B cell (primary cell): Measurements from ENCODE around the gene DPH6. TPM values are rescaled to one million over a fixed set of nuclear protein-coding genes. Genes with fewer than 3 reads are reported as not detected.

ENCODE experiments used
- ATAC-seq: fragments of 200-7000 bp; cut with Tn5 transposase; one replicate; pipeline ENCODE4 v1.10.0; 2021; ENCODE audit warnings: low read depth, mild to moderate bottlenecking, moderate number of reproducible peaks, moderate library complexity
- CTCF ChIA-PET: fragments of 350-600 bp; sonication (Branson Sonifier 250); formaldehyde crosslinking; loops from one replicate; lab custom pipeline; 2021; ENCODE audit warnings: antibody characterized with exemption, inconsistent platforms; lab: Charles Lee
- POLR2A ChIA-PET: fragments of 350-600 bp; sonication (Branson Sonifier 250); formaldehyde crosslinking; loops from one replicate; lab custom pipeline; 2021; ENCODE audit warnings: antibody characterized with exemption; lab: Charles Lee
- DNase-seq: peaks from one replicate; pipeline ENCODE4 v3.0.0; 2013
- H2AFZ ChIP-seq: 2 replicates; pipeline ENCODE4 v1.6.1; 2012; ENCODE audit warnings: mild to moderate bottlenecking, low read depth, low read length; ENCODE audit not compliant: insufficient read depth, poor library complexity, severe bottlenecking
- H3K27ac ChIP-seq, 2 donors: 1 replicate in 1 of 2; 2 replicates in 1 of 2; pipeline ENCODE4 v1.5.1; 2012 to 2013; ENCODE audit warnings: low read length in 2 of 2, mild to moderate bottlenecking in 2 of 2, moderate library complexity in 1 of 2
- H3K27me3 ChIP-seq, 4 experiments: fragments of 200-600 bp in 1 of 4; sonication (generic) in 1 of 4; replicated peaks in 1 of 4; 1 replicate in 2 of 4; 2 replicates in 2 of 4; pipeline versions ENCODE4 v1.6.1 to v1.7.0; 2013 to 2016; ENCODE audit warnings: low read length in 3 of 4, mild to moderate bottlenecking in 2 of 4, mixed read lengths in 1 of 4, moderate library complexity in 1 of 4; ENCODE audit not compliant: insufficient read depth in 4 of 4, control insufficient read depth in 3 of 4; ENCODE audit errors: control extremely low read depth in 1 of 4
- H3K36me3 ChIP-seq, 2 experiments: replicated peaks in 1 of 2; 1 replicate in 1 of 2; 2 replicates in 1 of 2; pipeline versions ENCODE4 v1.6.1 to v1.7.1; 2013; ENCODE audit warnings: low read length in 1 of 2; ENCODE audit not compliant: insufficient read depth in 2 of 2, control insufficient read depth in 1 of 2; ENCODE audit errors: control extremely low read depth in 1 of 2, extremely low read depth in 1 of 2
- H3K4me1 ChIP-seq, 2 donors: fragments of 200-600 bp in 1 of 2; sonication (generic) in 1 of 2; 1 replicate in 1 of 2; 2 replicates in 1 of 2; pipeline versions ENCODE4 v1.5.1 to v1.6.1; 2013 to 2017; ENCODE audit warnings: low read length in 2 of 2; ENCODE audit not compliant: control insufficient read depth in 2 of 2, insufficient read depth in 2 of 2
- H3K4me2 ChIP-seq: replicated peaks from 2 replicates; pipeline ENCODE3; 2012; ENCODE audit warnings: mild to moderate bottlenecking, low read depth, low read length; ENCODE audit not compliant: poor library complexity, severe bottlenecking
- H3K4me3 ChIP-seq, 5 experiments: fragments of 200-600 bp in 1 of 5; sonication (generic) in 1 of 5; 1 replicate in 3 of 5; 2 replicates in 2 of 5; pipeline versions ENCODE4 v1.5.1 to v1.7.0; 2011 to 2016; ENCODE audit warnings: low read length in 4 of 5, mild to moderate bottlenecking in 4 of 5, low read depth in 2 of 5, control low read depth in 1 of 5, moderate library complexity in 1 of 5; ENCODE audit not compliant: insufficient read depth in 1 of 5; ENCODE audit errors: control extremely low read depth in 1 of 5, extremely low read depth in 1 of 5
- H3K79me2 ChIP-seq: fragments of 200-600 bp; sonication (generic); one replicate; pipeline ENCODE4 v1.6.0; 2016; ENCODE audit warnings: low read length; ENCODE audit not compliant: control insufficient read depth, insufficient read depth
- H3K9ac ChIP-seq: fragments of 200-600 bp; sonication (generic); 2 replicates; pipeline ENCODE4 v1.6.1; 2017; ENCODE audit warnings: mild to moderate bottlenecking, low read length, moderate library complexity
- H3K9me3 ChIP-seq, 3 donors: one replicate each; pipeline versions ENCODE4 v1.6.1 to v1.7.1; 2013; ENCODE audit warnings: low read length in 2 of 3; ENCODE audit not compliant: control insufficient read depth in 2 of 3, insufficient read depth in 1 of 3; ENCODE audit errors: control extremely low read depth in 1 of 3
- H4K20me1 ChIP-seq: 2 replicates; pipeline ENCODE4 v1.6.0; 2012; ENCODE audit warnings: mild to moderate bottlenecking, low read length; ENCODE audit not compliant: insufficient read depth, control insufficient read depth, poor library complexity, severe bottlenecking
- H3K27ac Mint-ChIP-seq: one replicate; pipeline ENCODE4 v1.8.0; 2021; ENCODE audit warnings: mixed read lengths
- H3K27me3 Mint-ChIP-seq: one replicate; pipeline ENCODE4 v1.8.0; 2021; ENCODE audit warnings: mixed read lengths
- H3K4me1 Mint-ChIP-seq: one replicate; pipeline ENCODE4 v1.8.0; 2021; ENCODE audit warnings: mixed read lengths
- H3K4me3 Mint-ChIP-seq: one replicate; pipeline ENCODE4 v1.8.0; 2021; ENCODE audit warnings: mixed read lengths
- H3K9me3 Mint-ChIP-seq: one replicate; pipeline ENCODE4 v1.8.0; 2022; ENCODE audit warnings: mixed read lengths; ENCODE audit not compliant: insufficient read depth
- EZH2 ChIP-seq: IDR thresholded peaks from 2 replicates; pipeline ENCODE4 v1.6.1; 2012; ENCODE audit warnings: borderline replicate concordance, low read depth, mild to moderate bottlenecking, moderate library complexity, low read length; ENCODE audit not compliant: insufficient read depth, poor library complexity, severe bottlenecking
- WGBS: methylation state at CpG from one replicate; pipeline ENCODE4 v1.1.5; 2013; ENCODE audit warnings: missing lambda C conversion rate; ENCODE audit not compliant: insufficient coverage; 5-methylcytosine and 5-hydroxymethylcytosine counted together
- intact Hi-C: fragments of 100-400 bp; cut with micrococcal nuclease; formaldehyde crosslinking; loops from one replicate; pipeline ENCODE4 v1.10.0; 2022
- polyA plus RNA-seq: library from polyadenylated mRNA; depleted of rRNA; stranded (reverse); fragments of >200 nt; gene quantifications from 2 replicates; pipeline ENCODE4 v1.2.3, GENCODE V29; 2012
- total RNA-seq, 2 donors: library from RNA; stranded (reverse); fragments of 120-200 nt in 1 of 2; gene quantifications; 1 replicate in 1 of 2; 2 replicates in 1 of 2; pipeline versions ENCODE4 v1.2.3 to v1.2.4, GENCODE V29; 2013 to 2022
- TF ChIP-seq, protein P1 (sequence below): fragments of 200-600 bp; IDR thresholded peaks from one replicate; pipeline ENCODE4 v1.8.0; 2022; ENCODE audit warnings: antibody characterized with exemption, mild to moderate bottlenecking

DPH6 gene
- total and polyA plus RNA-seq, 2 donors (not counting 1 experiment from before 2014, with no cell fraction given) = 5.4 to 13.3 TPM

- ATAC-seq (no peak), DNase-seq (no peak)
- H3K9ac ChIP-seq = no peak overlapping the region
- Mint-ChIP-seq H3K9me3 (no peaks in the 10 kb centered on the region), H3K4me3 (no peak overlapping the region), H3K27me3 (no peaks in the 10 kb centered on the region), H3K4me1 (no peaks in the 10 kb centered on the region), H3K27ac (no peak overlapping the region)
- no CpG with 5 or more reads among the region's 1 CpG for WGBS
- CTCF ChIA-PET = interaction anchor here (0.6 kb wide), 1 partner anchor 38 kb away, joined by 3 read pairs; no protein-coding TSS in a partner anchor
- no peaks in the 10 kb centered on the region for H3K9me3 ChIP-seq
- no peaks in the 10 kb centered on the region for H3K79me2 ChIP-seq
- intact Hi-C loops = no loop called here
- no peaks in the 10 kb centered on the region for H3K27me3 ChIP-seq
- H4K20me1 ChIP-seq = no peaks in the 10 kb centered on the region
- H3K36me3 ChIP-seq = peaks cover 3% of the 10 kb centered on the region in 2 experiments
- H3K4me2 ChIP-seq = no peak overlapping the region
- H2AFZ ChIP-seq = no peak overlapping the region
- no peak overlapping the region for H3K4me3 ChIP-seq
- TF ChIP-seq, protein P1, sequence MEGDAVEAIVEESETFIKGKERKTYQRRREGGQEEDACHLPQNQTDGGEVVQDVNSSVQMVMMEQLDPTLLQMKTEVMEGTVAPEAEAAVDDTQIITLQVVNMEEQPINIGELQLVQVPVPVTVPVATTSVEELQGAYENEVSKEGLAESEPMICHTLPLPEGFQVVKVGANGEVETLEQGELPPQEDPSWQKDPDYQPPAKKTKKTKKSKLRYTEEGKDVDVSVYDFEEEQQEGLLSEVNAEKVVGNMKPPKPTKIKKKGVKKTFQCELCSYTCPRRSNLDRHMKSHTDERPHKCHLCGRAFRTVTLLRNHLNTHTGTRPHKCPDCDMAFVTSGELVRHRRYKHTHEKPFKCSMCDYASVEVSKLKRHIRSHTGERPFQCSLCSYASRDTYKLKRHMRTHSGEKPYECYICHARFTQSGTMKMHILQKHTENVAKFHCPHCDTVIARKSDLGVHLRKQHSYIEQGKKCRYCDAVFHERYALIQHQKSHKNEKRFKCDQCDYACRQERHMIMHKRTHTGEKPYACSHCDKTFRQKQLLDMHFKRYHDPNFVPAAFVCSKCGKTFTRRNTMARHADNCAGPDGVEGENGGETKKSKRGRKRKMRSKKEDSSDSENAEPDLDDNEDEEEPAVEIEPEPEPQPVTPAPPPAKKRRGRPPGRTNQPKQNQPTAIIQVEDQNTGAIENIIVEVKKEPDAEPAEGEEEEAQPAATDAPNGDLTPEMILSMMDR = no peak
- TF ChIP-seq EZH2 = no peak
- POLR2A ChIA-PET = interaction anchor here (0.6 kb wide), 1 partner anchor 1163 kb away, joined by 3 read pairs; no protein-coding TSS in a partner anchor
- H3K4me1 ChIP-seq = no peaks in the 10 kb centered on the region
- H3K27ac ChIP-seq = no peak overlapping the region
Measured at GRCh38 chr15:35450492-35450891, 95.5 kb downstream of the DPH6 start.

- no CpG with 5 or more reads among the region's 1 CpG for WGBS
- Mint-ChIP-seq H3K27me3 (no peaks in the 10 kb centered on the region), H3K4me3 (no peak overlapping the region), H3K9me3 (no peaks in the 10 kb centered on the region), H3K27ac (no peak overlapping the region), H3K4me1 (no peaks in the 10 kb centered on the region)
- no peaks in the 10 kb centered on the region for H3K79me2 ChIP-seq
- TF ChIP-seq, protein P1 = no peak
- H2AFZ ChIP-seq = no peak overlapping the region
- H3K4me3 ChIP-seq = no peak overlapping the region
- DNase-seq = no peak
- H3K36me3 ChIP-seq = peaks cover 3% of the 10 kb centered on the region in 2 experiments
- H3K27me3 ChIP-seq = no peaks in the 10 kb centered on the region
- no peaks in the 10 kb centered on the region for H4K20me1 ChIP-seq
- H3K27ac ChIP-seq = no peak overlapping the region
- POLR2A ChIA-PET = no interaction called here
- CTCF ChIA-PET = no interaction called here
- no peak overlapping the region for H3K9ac ChIP-seq
- intact Hi-C loops = no loop called here
- H3K4me1 ChIP-seq = no peaks in the 10 kb centered on the region
- no peaks in the 10 kb centered on the region for H3K9me3 ChIP-seq
- no peak overlapping the region for H3K4me2 ChIP-seq
- ATAC-seq = no peak
Measured at GRCh38 chr15:35448294-35448693, 97.7 kb downstream of the DPH6 start.
